WI38 (cell line): ENCODE results near the gene RASGRF2.
A peak's percentile ranks its signal among the peaks of the same experiment; 100 is the strongest.

Experiments
- H3K4me3 ChIP-seq: 2 replicates; pipeline ENCODE4 v1.5.1; 2011; ENCODE audit warnings: low read depth, mild to moderate bottlenecking, control low read depth, low read length
- TF ChIP-seq, protein P1 (sequence below): IDR thresholded peaks from 2 replicates; pipeline ENCODE4 v1.5.1; 2012; ENCODE audit warnings: low read depth, mild to moderate bottlenecking, control low read depth, low read length

The RASGRF2 gene

DNA sequence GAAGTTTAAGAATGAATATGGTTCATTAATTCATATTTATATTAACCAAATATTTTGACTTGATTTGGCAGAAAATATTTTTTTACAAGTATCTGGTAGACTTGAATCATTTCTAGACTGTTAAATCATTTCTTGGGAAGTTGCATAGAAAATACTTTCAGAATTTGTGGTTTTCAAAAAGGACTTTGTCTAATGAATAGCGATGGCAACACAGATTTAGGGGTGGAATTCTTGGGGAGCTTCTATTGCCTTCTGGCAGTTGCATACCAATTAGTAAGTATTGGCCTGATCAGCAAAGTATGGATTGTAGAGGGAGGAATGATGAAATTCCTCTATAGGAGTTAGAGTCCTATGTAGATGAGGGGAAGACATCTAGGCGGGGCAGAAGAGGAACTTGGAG is 204.3 kb downstream of the RASGRF2 start:
- H3K4me3 ChIP-seq: no peak overlapping the region
- TF ChIP-seq, protein P1, sequence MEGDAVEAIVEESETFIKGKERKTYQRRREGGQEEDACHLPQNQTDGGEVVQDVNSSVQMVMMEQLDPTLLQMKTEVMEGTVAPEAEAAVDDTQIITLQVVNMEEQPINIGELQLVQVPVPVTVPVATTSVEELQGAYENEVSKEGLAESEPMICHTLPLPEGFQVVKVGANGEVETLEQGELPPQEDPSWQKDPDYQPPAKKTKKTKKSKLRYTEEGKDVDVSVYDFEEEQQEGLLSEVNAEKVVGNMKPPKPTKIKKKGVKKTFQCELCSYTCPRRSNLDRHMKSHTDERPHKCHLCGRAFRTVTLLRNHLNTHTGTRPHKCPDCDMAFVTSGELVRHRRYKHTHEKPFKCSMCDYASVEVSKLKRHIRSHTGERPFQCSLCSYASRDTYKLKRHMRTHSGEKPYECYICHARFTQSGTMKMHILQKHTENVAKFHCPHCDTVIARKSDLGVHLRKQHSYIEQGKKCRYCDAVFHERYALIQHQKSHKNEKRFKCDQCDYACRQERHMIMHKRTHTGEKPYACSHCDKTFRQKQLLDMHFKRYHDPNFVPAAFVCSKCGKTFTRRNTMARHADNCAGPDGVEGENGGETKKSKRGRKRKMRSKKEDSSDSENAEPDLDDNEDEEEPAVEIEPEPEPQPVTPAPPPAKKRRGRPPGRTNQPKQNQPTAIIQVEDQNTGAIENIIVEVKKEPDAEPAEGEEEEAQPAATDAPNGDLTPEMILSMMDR: no peak

DNA sequence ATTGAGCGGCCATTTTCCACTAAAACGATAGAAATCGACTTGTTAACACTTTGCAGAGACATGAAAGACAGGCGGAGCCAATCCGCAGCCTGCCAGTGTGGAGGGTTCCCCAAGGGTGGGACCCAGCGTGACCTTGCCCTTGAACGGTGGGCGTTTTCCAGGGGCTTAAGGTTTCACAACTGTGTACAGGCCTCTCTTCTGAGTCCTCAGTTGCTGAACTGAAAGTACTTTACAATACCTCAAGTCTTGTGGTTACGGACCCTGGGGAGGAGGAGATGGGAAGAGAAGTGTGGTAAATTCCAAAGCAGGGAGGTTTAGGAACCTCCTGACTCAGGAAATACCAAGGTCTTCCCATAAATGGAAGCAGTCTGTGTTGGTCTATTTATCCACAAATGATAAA is 204.8 kb downstream of the RASGRF2 start:
- TF ChIP-seq, protein P1: no peak
- no peak overlapping the region for H3K4me3 ChIP-seq

DNA sequence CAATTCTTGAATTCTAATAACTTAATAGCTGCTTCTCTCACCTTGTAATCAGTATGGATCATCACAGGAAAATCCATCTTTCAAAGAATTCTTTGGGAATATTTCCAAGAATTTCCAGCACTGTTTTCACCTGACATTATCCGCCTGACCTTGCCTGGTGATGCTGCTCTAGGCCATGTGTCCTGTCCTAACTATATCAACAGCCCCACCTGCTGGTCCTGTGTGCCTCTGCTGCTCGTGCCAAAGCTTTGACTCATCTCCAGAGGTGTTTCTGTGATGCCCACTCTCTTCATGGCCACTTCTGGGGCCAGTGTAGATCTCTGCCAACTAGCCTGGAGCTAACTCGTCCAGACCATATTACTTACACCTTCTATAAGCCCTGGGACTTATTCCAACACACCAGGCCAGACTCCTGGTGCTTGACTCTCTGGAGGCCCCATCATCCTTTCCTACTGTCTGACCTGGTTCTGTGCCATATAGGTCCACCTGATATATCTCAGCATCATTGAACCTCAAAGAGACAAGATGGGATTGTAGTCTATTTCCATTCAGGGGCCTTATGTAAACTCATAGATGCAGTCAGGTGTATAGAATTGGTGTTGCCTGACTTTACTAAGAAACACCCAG is 205.4 kb downstream of the RASGRF2 start:
- no peak overlapping the region for H3K4me3 ChIP-seq
- TF ChIP-seq, protein P1: peak; percentile 44; the same call in 1 of the 2 replicates

DNA sequence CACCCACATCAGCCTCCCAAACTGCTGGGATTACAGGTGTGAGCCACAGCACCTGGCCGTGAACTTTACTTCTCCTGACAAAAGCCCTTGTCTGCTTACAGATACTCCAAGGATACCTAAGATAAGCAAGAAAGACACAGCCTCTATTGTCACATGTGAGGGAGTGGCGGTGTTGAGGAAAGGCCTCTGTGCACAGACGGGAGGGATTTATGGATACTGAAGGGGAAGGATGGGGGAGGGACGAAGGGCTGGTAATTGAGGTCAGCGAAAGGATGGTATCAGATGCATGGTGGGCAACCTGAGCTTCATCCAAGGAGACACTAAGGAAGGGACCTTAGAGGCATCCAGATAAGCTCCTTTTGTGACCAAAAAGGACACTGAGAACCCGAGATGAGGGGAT is 206.3 kb downstream of the RASGRF2 start:
- TF ChIP-seq, protein P1: no peak
- H3K4me3 ChIP-seq: no peak overlapping the region

DNA sequence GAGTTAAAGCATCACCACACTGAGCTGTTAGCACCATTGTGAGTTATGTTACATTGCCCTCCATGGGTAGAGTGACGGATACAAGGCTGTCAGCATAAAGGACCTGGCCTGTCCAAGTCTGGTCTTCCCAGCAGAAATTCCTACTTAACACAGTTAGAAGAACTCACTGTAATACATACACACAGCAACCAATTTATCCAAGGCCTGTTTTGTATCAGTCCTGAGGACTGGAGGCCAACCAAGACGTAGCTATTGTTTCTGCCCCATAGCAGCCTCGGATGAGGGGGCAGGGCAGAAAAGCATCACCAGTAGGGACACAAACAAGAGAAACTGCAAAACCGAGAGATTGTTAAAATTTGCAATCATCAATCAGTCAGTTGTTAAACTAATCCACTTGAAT is 206.9 kb downstream of the RASGRF2 start:
- no peak overlapping the region for H3K4me3 ChIP-seq
- TF ChIP-seq, protein P1: no peak

DNA sequence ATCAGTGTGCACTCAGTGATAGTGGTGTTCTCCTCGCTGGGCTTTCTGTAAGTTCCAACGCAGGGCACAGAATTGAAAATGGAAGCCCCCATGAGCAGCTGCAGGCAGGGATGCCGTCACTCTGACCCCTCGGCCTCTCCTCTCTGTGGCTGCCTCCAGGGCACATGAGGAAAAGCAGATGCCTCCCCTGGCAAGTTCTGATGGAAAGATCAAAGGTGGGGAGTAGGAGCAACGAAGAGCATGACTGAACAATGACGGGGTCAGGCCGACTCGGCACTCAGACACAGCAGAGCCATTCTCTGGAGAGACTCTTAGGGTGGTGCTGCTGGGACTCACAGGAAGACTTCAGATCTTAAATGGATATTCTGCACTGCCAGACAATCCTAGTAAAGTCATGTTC is 207.4 kb downstream of the RASGRF2 start:
- TF ChIP-seq, protein P1: no peak

DNA sequence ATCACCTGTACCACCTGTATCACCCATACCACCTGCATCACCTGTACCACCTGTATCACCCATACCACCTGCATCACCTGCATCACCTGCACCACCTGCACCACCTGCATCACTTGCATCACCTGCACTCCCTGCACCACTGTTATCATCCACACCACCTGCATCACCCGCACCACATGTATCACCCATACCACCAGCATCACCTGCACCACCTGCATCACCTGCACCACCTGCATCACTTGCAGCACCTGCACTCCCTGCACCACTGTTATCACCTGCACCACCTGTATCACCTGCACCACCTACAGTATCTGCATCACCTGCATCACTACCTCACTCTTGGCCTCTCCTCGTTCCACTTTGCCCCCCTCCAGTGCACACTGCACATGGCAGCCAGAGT is 209.8 kb downstream of the RASGRF2 start:
- TF ChIP-seq, protein P1: no peak

More for the DNA sequence above, 207.4 kb downstream of the RASGRF2 start:
- no peak overlapping the region for H3K4me3 ChIP-seq

More for the DNA sequence above, 209.8 kb downstream of the RASGRF2 start:
- H3K4me3 ChIP-seq: no peak overlapping the region
